ENCODE data around the gene PIGX. TPM values are rescaled to one million over a fixed set of nuclear protein-coding genes. Genes with fewer than 3 reads are reported as not detected.
A peak's percentile ranks its signal among the peaks of the same experiment; 100 is the strongest.

Gene PIGX
- total and polyA plus RNA-seq, 11 donors: 8.3 to 21.2 (median 17.6) TPM

DNA sequence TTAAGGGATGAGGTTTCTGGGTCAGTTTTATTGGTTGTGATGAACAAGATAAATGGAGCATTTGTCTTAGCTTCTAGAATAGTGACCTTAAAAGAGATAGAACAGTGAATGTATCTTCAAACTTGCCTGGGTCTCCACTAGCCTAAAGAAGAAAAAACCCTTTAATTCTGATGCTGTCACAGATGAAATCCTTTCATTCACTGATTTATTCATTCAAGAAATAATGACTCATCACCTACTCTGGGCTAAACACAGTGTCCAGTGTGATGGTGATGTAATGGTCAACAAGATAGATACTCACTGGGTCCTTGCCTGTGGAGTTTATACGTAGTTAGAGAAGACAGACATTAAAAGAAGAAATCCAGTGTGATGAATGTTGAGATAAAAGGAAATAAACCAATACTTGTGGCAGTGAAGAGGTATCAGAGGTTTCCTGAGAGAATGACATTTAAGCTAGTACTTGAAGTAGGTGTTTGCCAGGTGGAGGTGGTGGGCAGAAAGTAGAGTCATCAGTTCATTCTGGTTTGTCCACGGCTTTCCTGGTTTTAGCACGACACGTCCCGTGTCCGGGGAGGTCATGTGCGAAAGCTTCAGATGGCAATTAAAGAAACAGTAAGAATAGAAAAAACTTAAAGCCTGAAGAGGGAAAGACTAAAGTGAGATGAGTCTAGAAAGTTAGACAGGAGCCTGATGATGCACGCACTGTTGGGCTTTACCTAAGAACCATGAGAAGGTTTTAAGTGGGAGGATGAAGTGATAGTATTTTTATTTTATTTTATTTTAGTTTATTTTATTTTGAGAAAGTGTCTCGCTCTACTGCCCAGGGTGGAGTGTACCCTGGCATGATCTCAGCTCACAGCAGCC is 45.9 kb downstream of the PIGX start:
- Histone ChIP-seq H3K9me3 (peaks cover 0 to 20% (median 3%) of the 10 kb centered on the region in 12 donors), H3K4me1 (peaks cover 0 to 28% (median 5%) of the 10 kb centered on the region in 12 donors), H3K36me3 (peaks cover 0 to 15% (median 0%) of the 10 kb centered on the region in 9 donors), H3K27me3 (no peaks in the 10 kb centered on the region), H3K27ac (no peak overlapping the region), H3K4me3 (no peak overlapping the region)
- peak in 2 of 4 donors; percentile 34 to 78 for ATAC-seq
- TF ChIP-seq, protein P1, sequence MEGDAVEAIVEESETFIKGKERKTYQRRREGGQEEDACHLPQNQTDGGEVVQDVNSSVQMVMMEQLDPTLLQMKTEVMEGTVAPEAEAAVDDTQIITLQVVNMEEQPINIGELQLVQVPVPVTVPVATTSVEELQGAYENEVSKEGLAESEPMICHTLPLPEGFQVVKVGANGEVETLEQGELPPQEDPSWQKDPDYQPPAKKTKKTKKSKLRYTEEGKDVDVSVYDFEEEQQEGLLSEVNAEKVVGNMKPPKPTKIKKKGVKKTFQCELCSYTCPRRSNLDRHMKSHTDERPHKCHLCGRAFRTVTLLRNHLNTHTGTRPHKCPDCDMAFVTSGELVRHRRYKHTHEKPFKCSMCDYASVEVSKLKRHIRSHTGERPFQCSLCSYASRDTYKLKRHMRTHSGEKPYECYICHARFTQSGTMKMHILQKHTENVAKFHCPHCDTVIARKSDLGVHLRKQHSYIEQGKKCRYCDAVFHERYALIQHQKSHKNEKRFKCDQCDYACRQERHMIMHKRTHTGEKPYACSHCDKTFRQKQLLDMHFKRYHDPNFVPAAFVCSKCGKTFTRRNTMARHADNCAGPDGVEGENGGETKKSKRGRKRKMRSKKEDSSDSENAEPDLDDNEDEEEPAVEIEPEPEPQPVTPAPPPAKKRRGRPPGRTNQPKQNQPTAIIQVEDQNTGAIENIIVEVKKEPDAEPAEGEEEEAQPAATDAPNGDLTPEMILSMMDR (IDR thresholded peaks at IDR 0.05): no peak
- no peak for TF ChIP-seq POLR2A (IDR thresholded peaks at IDR 0.05)
- DNase-seq: no peak
- WGBS, 4 donors: 85 to 92% (median 87%) methylated on average over 9 of the region's 9 CpGs
- intact Hi-C loops (cut with DNase I): no loop called here

DNA sequence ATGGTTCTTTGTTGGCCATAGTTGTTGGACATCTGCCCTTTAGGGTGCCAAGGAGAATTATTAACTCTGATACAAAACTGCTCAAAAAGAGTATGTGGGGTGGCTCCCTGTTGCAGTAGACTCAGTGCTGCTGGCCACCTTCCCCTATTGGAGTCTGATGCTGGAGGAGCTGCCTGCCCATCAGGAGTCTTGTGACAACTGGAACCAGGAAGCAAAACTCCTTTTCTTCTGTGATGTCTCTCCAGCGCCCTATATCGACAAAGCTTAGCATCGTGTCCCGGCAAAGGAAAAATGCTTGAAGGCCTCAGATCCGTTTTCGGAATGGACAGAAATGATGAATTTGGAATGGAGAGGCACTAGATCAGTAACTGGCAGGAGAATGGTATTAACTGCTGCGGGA is 51.0 kb downstream of the PIGX start:
- Histone ChIP-seq H3K9me3 (peaks cover 0 to 3% (median 0%) of the 10 kb centered on the region in 12 donors), H3K4me1 (peaks cover 0 to 3% (median 0%) of the 10 kb centered on the region in 12 donors), H3K27me3 (no peaks in the 10 kb centered on the region), H3K4me3 (no peak overlapping the region), H3K36me3 (peaks cover 0 to 12% (median 0%) of the 10 kb centered on the region in 9 donors), H3K27ac (no peak overlapping the region)
- TF ChIP-seq POLR2A (IDR thresholded peaks at IDR 0.05): no peak
- TF ChIP-seq, protein P1 (IDR thresholded peaks at IDR 0.05): no peak
- ATAC-seq (no peak), DNase-seq (no peak)
- intact Hi-C loops (cut with DNase I): no loop called here
- 81 to 98% (median 84%) methylated on average over 7 of the region's 7 CpGs for WGBS, 4 donors

DNA sequence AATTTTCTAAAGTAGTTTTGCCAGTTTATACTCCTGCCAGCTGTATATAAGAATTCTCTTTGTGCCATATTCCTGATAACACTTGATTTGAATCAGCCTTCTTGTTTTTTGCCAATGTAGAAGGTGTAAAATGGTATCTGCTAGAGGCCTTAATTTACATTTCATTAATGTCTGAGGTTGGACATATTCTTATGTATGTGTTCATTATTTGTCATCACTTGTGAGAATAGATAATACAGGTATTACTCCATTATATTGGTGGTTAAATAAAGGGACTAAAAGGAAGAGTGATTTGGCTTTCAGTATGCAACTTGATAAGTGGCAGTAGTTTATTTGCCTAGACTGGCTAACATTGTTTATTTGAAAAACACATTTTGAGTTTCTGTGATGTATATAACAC is 53.3 kb downstream of the PIGX start:
- H3K4me1 ChIP-seq: no peaks in the 10 kb centered on the region
- peaks cover 0 to 20% (median 3%) of the 10 kb centered on the region in 9 donors for H3K36me3 ChIP-seq
- ATAC-seq (no peak), DNase-seq (no peak)
- H3K27me3 ChIP-seq: no peaks in the 10 kb centered on the region
- intact Hi-C loops (cut with DNase I): no loop called here
- no peak overlapping the region for H3K27ac ChIP-seq
- H3K9me3 ChIP-seq: peaks cover 0 to 3% (median 0%) of the 10 kb centered on the region in 12 donors
- H3K4me3 ChIP-seq: no peak overlapping the region
- TF ChIP-seq, protein P1 (IDR thresholded peaks at IDR 0.05): no peak
- no peak for TF ChIP-seq POLR2A (IDR thresholded peaks at IDR 0.05)

DNA sequence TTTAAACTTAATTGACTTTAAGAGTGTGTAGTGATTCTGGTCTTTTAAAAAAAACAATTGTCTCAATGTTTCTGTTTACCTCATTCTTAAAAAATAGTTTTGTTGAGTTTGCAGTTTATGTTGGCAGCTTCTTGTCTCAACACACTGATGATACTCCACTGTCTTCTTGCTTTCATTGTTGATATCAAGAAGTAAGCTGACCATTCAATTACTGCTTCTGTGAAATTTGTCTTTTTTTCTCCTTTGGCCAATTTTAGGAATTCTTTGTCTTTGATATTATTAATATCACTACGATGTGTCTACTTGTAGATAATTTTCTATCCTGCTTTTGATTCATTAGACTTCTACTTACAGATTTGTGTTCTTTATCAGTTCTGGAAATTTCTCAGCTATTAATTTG is 58.9 kb downstream of the PIGX start:
- intact Hi-C loops (cut with DNase I): no loop called here
- TF ChIP-seq POLR2A (IDR thresholded peaks at IDR 0.05): no peak
- TF ChIP-seq, protein P1 (IDR thresholded peaks at IDR 0.05): no peak
- ATAC-seq: no peak
- Histone ChIP-seq H3K27ac (no peak overlapping the region), H3K36me3 (peaks cover 0 to 11% (median 0%) of the 10 kb centered on the region in 9 donors), H3K27me3 (no peaks in the 10 kb centered on the region), H3K4me3 (no peak overlapping the region), H3K4me1 (peaks cover 2 to 48% (median 22%) of the 10 kb centered on the region in 12 donors), H3K9me3 (no peaks in the 10 kb centered on the region)
- no peak for DNase-seq
- WGBS, 4 donors: 91 to 100% (median 97%) methylated on average over 1 of the region's 1 CpG
